Skin of body (tissue), 2 donors: ENCODE data around the gene PTPRD. TPM values are rescaled to one million over a fixed set of nuclear protein-coding genes. Genes with fewer than 3 reads are reported as not detected.

ENCODE experiments used
- DNase-seq: peaks from one replicate; lab custom pipeline; 2025; lab: John Stamatoyannopoulos, UW
- total RNA-seq: library from RNA; depleted of rRNA; stranded (reverse); fragments of >200 nt; gene quantifications from one replicate; pipeline ENCODE4 v1.2.3, GENCODE V29; 2014

PTPRD gene
- total RNA-seq, 1 donor from 2014 or later: 29.9 TPM

DNA sequence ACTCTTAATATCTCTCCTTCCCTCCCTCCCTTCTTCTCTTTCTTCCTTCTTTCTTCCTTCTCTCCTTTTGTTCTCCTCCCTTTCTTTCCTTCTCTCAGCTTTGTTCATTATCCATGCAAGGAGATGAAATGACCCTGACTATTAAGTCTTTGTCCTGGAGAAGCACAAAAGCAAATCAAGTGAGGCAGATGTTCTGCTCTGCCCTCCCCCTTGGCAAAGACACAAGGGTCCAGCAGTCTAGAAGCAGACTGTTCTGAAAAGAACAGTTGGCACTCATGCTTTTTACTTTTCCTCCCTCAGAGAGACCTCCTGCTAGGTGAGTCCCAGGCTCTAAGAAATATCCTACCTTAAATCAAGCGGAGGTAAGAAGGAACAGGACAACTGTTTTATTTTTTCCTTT, 1745.7 kb downstream of the PTPRD start:
- DNase-seq: no peak

DNA sequence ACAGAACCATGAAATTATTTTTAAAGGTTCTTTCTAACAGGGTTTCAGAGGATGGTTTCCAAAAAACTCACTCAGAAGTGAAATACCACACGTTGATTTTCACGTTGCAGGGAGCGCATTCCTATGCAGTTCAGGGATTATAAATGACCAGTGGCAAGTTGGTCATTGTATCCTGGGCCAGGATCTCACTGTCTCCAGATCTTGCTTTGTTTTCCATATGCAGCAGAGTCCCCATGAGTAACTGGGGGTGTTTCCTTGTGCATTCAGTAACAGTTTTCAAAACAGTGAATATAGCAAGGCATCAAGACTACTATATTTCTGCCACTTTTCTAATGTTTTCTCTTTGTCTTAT, 1748.3 kb downstream of the PTPRD start:
- no peak for DNase-seq

DNA sequence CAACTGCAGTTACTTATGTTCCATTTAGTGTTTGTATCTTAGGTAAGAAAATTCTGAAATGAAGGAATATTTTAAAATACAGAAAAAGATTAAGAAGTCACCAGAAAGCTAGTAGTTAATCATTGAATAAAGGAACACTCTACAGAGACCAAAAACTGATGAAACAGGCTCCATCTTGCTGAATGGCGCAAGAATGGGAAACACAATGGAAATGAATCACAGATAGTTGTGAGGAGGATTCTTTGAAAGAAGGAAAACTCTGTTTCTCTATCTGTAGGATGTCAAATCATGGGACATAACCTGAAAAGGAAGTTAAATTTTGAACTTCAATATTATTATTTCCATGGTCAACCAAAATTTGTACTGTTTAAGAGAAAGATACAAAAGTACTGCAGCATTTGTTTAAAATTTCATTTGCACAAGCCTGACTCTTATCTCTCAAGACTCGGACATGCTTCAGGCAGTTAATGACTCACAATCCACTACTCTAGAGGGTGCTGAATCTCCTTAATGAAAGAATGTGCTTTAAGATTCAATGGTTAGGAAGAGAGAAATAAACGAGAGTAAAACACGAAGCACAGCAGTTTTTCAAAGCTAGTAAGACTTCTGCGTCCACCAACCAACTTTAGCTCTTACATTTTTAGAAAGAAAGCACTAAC, 1748.8 kb downstream of the PTPRD start:
- no peak for DNase-seq

DNA sequence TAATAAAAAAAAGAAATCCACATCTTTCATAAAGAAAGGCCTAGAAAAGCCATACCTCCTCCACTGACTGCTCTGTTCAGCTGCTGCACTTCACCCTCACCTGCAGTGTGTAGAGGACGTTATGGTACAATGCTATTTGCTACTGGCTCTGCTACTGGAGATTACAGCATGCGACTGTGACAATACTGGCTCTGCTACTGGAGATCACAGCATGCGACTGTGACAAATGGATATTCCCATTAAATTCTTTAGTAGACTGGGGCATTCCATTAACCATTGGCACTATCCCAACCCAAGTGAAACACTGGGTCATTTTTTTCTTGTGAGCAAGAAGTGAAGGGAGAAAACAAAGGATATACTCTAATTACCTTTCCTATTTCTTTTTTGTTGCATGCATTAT, 1749.7 kb downstream of the PTPRD start:
- DNase-seq: no peak

DNA sequence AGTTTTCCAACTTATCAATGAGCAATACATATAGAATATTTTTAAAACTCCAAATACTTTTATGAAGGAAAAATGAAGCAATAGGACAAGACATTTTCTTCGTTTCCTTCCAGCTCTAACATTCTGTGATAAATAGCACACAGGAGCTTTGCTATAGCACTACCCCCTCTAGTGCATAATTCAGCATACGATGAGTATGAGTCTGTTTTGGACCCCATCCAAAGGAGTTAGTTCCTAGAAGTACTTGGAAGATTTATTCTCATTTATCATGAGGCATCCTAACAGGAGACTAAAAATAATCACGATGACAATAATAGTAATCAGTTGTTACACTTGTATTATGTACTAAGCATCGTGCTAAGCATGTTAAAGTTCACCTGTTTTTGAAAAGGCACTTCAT, 1751.9 kb downstream of the PTPRD start:
- peak; percentile 75 for DNase-seq

DNA sequence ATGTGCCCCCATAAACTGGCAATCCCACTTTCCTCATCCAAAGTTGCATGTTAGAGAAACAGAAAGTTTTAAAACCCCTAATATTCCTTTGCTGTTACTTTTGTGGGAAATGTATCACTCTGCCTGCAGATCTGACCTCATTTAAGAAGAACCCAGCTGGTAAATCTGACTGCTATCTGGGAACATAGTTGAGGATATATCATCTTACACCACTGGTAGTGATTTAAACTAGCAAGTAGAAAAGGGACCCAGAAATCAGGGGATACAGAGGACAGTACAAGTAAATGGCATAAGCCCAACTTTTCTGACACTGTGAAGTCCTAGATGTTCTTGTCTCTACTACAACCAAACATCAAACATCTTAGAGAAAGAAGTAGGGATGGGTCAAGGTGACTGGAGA, 1752.7 kb downstream of the PTPRD start:
- no peak for DNase-seq

DNA sequence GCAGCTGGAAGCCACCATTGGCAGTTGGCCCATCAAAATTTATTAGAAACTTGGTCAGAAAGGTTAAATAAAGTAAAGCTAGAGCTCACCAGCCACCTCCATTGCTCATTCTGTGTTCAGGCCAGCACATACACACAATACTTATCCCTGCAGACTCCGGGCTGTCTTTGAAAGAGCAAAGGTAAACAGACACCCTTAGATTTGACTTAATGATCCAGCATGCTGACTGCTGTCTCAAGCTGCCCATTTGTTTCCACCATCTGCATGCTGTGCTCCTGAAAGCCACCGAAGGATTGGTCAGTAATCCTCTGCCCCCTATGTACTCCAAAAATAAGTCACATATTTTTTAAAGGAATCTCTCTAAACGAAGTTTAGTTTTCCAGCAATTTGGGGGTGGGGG, 1753.4 kb downstream of the PTPRD start:
- DNase-seq: no peak

- peak; percentile 10 for DNase-seq
Measured at GRCh38 chr9:8858596-8859161, 1754.1 kb downstream of the PTPRD start.

DNA sequence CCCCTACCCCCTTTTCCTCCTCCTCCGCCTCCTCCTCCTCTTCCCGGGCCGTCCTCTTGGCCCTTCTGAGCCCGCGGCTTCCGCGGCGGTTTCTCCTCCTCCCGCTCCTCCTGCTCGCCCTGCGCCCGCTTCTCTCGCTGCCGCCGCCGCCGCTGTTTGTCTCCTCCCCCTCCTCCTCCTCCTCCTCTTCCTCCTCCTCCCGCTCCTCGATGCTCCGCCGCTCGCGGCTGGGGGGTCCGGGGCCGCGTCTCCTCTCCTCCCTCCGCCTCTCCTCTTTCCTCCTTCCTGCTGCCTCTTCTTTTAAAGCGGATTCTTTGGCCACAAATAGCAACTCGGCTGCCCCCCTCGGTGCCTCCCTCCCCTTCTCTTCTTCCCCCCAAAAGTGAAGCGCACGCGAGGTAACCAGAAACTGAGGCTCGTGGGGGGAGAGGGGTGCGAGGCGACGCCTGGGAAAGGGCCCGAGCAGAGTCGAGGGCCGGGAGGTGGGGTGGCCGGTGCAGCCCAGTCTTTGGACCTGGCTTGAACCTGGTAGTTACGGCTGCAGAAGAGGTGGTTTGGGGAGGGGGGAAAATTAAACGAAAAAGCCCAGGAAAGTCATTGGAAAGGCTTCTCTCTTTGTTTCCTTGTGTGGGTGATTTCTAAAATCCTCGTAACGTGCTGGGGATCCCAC, 1754.7 kb downstream of the PTPRD start:
- peak; percentile 68 for DNase-seq

DNA sequence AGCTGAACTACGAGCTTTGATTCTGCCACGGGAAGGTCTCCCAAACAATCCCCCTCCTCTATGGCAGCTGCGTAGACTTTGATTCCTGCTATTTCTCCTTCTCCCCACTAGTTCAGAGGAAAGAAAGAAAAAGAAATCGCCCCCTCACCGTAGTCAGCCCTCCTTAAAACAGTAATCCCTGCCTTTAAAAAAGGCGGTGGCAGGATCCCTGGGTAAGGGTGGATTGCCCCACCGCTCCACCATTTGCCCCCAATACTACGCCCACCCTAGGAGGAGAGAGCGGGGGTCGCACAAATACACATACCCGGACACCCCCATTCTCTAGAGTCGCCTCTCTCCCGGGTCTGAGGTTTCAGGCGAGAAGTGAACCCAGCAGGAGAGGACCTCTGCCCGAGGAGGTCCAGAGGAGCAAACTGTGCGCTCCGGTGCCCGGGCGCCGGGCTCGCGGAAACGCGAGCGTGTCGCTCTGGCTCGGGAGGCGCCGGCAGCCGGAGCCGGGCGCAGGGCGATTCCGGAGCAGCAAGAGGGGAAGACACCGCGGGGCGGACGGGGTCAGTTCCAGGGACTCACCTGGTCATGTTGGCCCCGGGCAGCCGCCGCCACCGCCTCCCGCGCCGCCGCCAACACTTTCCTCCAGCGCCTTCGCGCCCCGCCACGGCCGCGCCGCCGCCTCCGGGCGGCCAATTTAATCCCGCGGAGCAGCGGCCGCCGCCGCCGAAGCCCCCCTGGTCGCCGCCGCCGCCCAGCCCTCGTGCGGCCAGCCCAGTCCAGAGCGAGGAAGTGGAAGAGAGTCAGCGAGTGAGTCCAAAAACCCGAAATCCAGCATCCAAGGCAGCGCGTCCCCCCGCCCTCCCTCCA, 1755.5 kb downstream of the PTPRD start:
- peak; percentile 37 for DNase-seq

DNA sequence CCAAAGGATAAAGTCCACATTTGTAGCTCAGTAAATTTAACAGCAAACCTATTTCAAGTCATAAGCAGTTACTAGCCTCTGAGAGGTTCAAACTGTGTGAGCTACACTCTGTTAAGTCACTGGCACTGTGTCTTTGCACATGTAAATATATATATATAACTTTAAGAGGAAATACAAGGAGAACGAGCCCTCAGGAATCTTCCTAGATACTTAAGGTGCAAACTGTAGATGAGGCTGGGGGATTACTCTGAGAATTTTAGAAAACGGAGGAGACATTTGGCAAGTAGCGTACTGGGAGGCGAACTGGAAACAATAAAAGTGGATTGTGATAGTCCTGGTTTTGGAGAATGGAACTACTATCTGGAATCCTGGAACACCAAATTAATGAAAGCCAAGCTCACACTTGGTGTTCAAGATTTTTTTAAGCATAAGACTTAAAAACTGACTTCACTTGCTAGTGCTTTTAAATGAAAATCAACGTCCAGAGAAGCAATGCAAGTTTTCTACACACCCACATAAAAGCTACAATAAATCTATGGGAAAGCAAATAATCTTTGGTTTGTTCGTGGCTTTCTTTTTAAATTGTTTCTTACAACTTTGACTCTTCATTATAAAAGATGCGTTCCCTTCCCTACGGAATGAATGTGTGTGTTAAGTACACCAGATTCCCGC, 1756.3 kb downstream of the PTPRD start:
- no peak for DNase-seq

DNA sequence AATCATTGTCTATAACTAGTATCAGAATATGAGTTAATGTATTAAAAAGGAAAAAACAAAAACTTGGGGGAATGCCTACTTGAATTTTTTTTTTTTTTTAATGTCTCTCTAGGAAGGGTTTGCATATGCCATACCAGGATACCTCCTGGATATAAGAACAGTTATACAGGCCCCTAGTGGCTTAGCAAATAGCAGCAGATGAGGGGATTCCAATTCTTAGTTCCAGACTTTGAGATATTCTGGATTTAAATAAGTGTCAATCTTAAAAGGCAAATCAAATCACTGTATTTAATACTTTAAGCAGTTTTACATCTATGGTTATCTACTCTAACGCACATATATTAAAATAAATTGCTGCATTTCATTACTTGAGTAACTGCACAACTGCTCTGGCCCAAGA, 1757.8 kb downstream of the PTPRD start:
- peak; percentile 21 for DNase-seq

GRCh38 chr9:8852301-8852864, 1760.4 kb downstream of the PTPRD start:
- no peak for DNase-seq

GRCh38 chr9:8850914-8851313, 1761.9 kb downstream of the PTPRD start:
- no peak for DNase-seq

DNA sequence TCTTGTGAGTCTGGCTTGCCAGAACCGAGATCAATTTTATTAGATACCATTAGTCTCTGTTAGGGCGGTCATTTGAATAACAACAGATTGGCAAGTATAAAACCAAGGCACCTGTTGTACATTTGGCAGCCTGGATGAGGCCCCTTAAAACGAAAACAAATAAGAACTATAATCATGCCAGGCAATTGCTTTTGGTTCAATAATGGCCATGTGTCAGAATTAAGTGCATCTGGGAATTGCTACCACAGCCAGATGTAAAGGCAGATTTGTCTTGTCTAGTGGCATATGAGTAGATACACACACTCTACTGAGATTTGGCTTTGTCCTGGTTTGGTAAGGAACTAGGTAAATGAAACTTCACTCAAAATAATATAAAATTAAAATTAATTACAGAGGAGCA, 1767.0 kb downstream of the PTPRD start:
- peak; percentile 48 for DNase-seq

GRCh38 chr9:8845376-8845775, 1767.4 kb downstream of the PTPRD start:
- DNase-seq: peak; percentile 48

GRCh38 chr9:8844549-8844948, 1768.3 kb downstream of the PTPRD start:
- no peak for DNase-seq

DNA sequence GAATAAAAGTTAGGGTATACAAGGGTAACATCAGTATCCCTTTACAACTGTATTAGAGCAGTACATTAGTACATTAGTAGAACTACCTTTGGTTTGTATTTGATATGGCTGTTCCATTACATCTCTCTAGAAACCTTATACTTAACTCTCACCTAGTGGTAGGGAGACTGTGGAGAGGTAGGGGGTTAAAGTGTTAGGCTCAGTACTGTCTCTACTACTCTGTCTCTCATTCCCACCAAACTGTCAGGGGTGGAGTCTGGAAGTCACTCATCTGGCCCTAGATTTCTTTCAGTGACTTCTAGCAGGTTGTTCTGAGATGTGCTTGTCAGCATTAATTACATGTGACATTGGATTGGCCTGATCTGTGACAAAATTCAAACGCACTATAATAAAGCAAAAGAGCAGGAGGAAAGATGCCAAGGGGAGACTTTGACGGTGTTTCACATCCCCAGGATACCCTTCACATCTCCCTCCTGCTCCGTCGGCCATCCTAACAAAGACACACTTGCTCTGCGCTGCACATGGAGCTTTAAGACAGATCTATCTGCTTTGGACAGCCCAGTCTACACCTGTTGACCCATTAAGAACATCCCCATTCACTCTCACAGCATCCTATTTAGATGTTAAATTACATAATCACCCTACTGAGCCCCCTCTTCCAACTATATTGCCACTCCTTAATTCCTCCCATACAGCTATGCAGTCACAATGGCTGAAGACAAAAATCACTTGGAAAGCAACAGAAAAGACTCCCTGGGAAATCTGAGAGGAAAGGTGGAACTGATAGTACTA, 1770.2 kb downstream of the PTPRD start:
- DNase-seq: no peak

GRCh38 chr9:8838136-8838535, 1774.7 kb downstream of the PTPRD start:
- DNase-seq: no peak

DNA sequence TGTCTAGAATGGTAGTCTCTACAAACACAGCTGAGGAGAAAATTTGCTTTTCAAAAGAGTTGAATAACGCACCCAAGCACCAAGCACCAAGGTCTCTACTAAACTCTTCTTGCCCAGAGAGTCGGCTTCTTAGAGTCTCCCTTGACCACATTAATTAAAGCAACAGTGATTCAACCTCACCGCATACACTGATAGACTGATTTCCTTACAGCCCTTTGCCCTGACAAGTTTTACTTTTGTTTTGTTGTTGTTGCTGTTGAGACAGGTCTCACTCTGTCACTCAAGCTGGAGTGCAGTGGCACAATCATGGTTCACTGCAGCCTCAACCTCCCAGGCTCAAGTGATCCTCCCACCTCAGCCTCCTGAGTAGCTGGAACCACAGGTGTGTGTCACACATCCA, 1777.5 kb downstream of the PTPRD start:
- no peak for DNase-seq
